Psoas muscle (tissue), 8 donors: Measurements from ENCODE around the gene NR5A2. TPM values are rescaled to one million over a fixed set of nuclear protein-coding genes. Genes with fewer than 3 reads are reported as not detected.

ENCODE experiments used
- ATAC-seq, 4 donors: fragments of 200-7000 bp; cut with Tn5 transposase; one replicate each; pipeline ENCODE4 v1.9.1; 2020; ENCODE audit warnings: moderate library complexity in 3 of 4, mild to moderate bottlenecking in 2 of 4
- DNase-seq, 2 donors: peaks; one replicate each; pipeline ENCODE4 v3.0.0-alpha.2; 2020
- H3K27ac ChIP-seq: fragments of 200-600 bp; one replicate; pipeline ENCODE4 v1.8.0; 2022
- H3K27me3 ChIP-seq, 3 donors: fragments of 200-600 bp in 1 of 3; one replicate each; pipeline versions ENCODE4 v1.6.1 to v1.8.0; 2013 to 2022; ENCODE audit warnings: low read length in 2 of 3, mild to moderate bottlenecking in 2 of 3, moderate library complexity in 1 of 3; ENCODE audit not compliant: insufficient read depth in 3 of 3
- H3K36me3 ChIP-seq, 2 donors: fragments of 200-600 bp in 1 of 2; one replicate each; pipeline versions ENCODE4 v1.6.1 to v1.8.0; 2013 to 2022; ENCODE audit warnings: low read depth in 1 of 2, mild to moderate bottlenecking in 1 of 2, moderate library complexity in 1 of 2; ENCODE audit not compliant: insufficient read depth in 1 of 2
- H3K4me1 ChIP-seq: fragments of 200-600 bp; one replicate; pipeline ENCODE4 v1.8.0; 2022
- H3K4me3 ChIP-seq: fragments of 200-600 bp; one replicate; pipeline ENCODE4 v1.8.0; 2022; ENCODE audit warnings: mild to moderate bottlenecking
- H3K9me3 ChIP-seq: fragments of 200-600 bp; one replicate; pipeline ENCODE4 v1.8.0; 2022
- WGBS, 3 donors: extraction: QIAGEN DNeasy Blood & Tissue Kit; methylation state at CpG; one replicate each; pipeline versions ENCODE4 v1.1.6 to v1.1.7; 2013; 5-methylcytosine and 5-hydroxymethylcytosine counted together
- intact Hi-C, 2 donors: fragments of 100-400 bp; cut with DNase I; formaldehyde crosslinking; loops; one replicate each; pipeline versions ENCODE4 v1.11.0 to v1.14.2; 2022
- polyA plus RNA-seq, 3 donors: library from polyadenylated mRNA; stranded (reverse); fragments of 200-250 nt; gene quantifications; one replicate each; pipeline ENCODE4 v1.2.3, GENCODE V29; 2013
- total RNA-seq, 4 donors: library from RNA; stranded (reverse); fragmentation: NEBNext Ultra II Directional in 2 of 4; extraction: Animal tissue kit (Norgen Biotek cat#: 25700) in 2 of 4; gene quantifications; one replicate each; pipeline versions ENCODE4 v1.2.1 to v1.2.4, GENCODE V29; 2021 to 2023
- TF ChIP-seq, protein P1 (sequence below): fragments of 200-600 bp; IDR thresholded peaks from one replicate; pipeline ENCODE4 v1.8.0; 2022; ENCODE audit warnings: antibody characterized with exemption
- donor health status: healthy with polysubstance abuse.
- donor health status: DM: no; HTN: no; CAD: no; lungs with moderate emphysema.
- donor health status: Bipolar disorder and iron deficiency.
- donor health status: healthy.
- donor health status: DM: yes; HTN: yes; CAD: no.
- donor health status: DM: no; HTN: no; CAD: no.
- donor health status: DM: no; HTN: no; CAD: no.
- donor health status: DM: yes; HTN: yes; CAD: no.

NR5A2 gene
- total and polyA plus RNA-seq, 7 donors: 0.27 to 1.2 (median 0.60) TPM

GRCh38 chr1:200133123-200133522, 105.6 kb downstream of the NR5A2 start:
- Histone ChIP-seq H3K27me3 (no peaks in the 10 kb centered on the region), H3K9me3 (no peaks in the 10 kb centered on the region), H3K36me3 (no peaks in the 10 kb centered on the region), H3K4me1 (no peaks in the 10 kb centered on the region), H3K4me3 (no peak overlapping the region), H3K27ac (no peak overlapping the region)
- TF ChIP-seq, protein P1, sequence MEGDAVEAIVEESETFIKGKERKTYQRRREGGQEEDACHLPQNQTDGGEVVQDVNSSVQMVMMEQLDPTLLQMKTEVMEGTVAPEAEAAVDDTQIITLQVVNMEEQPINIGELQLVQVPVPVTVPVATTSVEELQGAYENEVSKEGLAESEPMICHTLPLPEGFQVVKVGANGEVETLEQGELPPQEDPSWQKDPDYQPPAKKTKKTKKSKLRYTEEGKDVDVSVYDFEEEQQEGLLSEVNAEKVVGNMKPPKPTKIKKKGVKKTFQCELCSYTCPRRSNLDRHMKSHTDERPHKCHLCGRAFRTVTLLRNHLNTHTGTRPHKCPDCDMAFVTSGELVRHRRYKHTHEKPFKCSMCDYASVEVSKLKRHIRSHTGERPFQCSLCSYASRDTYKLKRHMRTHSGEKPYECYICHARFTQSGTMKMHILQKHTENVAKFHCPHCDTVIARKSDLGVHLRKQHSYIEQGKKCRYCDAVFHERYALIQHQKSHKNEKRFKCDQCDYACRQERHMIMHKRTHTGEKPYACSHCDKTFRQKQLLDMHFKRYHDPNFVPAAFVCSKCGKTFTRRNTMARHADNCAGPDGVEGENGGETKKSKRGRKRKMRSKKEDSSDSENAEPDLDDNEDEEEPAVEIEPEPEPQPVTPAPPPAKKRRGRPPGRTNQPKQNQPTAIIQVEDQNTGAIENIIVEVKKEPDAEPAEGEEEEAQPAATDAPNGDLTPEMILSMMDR: no peak
- intact Hi-C loops: loop anchor here (10.0 kb wide), 2 partner anchors 172 to 352 kb away; no protein-coding TSS in a partner anchor
- no peak for DNase-seq
- ATAC-seq: no peak
- WGBS, 3 donors: 77 to 86% (median 84%) methylated on average over 2 of the region's 2 CpGs

DNA sequence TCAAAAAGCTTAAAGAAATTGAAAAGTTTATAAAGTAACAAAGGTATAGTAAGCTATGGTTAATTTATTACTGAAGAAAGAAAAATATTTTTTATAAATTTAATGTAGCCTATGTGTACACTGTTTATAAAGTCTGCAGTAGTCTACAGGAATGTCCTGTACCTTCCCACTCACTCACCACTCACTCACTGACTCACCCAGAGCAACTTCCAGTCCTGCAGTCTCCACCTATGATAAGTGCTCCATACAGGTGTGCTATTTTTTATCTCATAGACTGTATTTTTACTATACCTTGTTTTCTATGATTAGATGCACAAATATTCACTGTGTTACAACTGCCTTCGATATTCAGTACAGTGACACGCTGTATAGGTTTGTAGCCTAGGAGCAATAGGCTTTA, 106.6 kb downstream of the NR5A2 start:
- no peak overlapping the region for H3K27ac ChIP-seq
- DNase-seq (no peak), ATAC-seq (no peak)
- H3K27me3 ChIP-seq: no peaks in the 10 kb centered on the region
- 94 to 95% (median 94%) methylated on average over 2 of the region's 2 CpGs for WGBS, 3 donors
- H3K36me3 ChIP-seq: no peaks in the 10 kb centered on the region
- TF ChIP-seq, protein P1: no peak
- no peaks in the 10 kb centered on the region for H3K4me1 ChIP-seq
- intact Hi-C loops: loop anchor here (10.0 kb wide), 2 partner anchors 171 to 351 kb away; no protein-coding TSS in a partner anchor
- H3K9me3 ChIP-seq: no peaks in the 10 kb centered on the region
- no peak overlapping the region for H3K4me3 ChIP-seq

- Histone ChIP-seq H3K4me3 (no peak overlapping the region), H3K27me3 (no peaks in the 10 kb centered on the region), H3K27ac (no peak overlapping the region), H3K9me3 (no peaks in the 10 kb centered on the region), H3K36me3 (no peaks in the 10 kb centered on the region), H3K4me1 (no peaks in the 10 kb centered on the region)
- DNase-seq (no peak), ATAC-seq (no peak)
- 89 to 94% (median 91%) methylated on average over 2 of the region's 2 CpGs for WGBS, 3 donors
- TF ChIP-seq, protein P1: no peak
- intact Hi-C loops: loop anchor here (10.0 kb wide), 2 partner anchors 168 to 348 kb away; no protein-coding TSS in a partner anchor
Measured at GRCh38 chr1:200136384-200136783, 108.9 kb downstream of the NR5A2 start.

DNA sequence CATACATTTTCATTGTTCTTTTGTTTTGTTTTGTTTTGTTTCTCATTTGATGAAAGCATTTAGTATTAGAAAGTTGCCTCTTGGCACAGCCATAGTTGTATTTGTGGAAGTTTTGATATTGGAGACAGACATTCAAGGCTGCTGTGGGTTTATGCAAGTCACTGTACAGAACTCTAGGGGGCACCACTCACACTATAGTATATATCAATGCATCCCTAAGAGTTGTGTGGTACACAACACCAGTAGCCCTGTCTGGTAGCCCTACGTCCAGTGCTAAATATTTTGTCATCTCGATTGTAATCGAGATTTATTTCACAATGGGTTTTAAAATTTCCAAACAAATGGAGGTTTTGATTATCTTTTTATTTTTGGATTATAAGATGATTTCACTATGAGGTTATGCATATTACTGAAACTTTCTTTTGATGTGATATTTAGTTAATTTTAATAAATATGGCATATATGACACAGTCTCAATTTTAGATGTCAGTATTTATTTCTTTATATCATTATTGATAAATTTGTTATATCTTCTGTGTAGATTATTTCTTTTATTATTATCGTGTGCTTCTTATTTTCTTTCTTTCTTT, 112.2 kb downstream of the NR5A2 start:
- Histone ChIP-seq H3K4me3 (no peak overlapping the region), H3K27ac (no peak overlapping the region), H3K36me3 (no peaks in the 10 kb centered on the region), H3K27me3 (no peaks in the 10 kb centered on the region), H3K9me3 (no peaks in the 10 kb centered on the region), H3K4me1 (no peaks in the 10 kb centered on the region)
- TF ChIP-seq, protein P1: peak; percentile 49
- no peak for DNase-seq
- intact Hi-C loops: loop anchor here (5.0 to 10.0 kb wide), 3 partner anchors 133 to 345 kb away; no protein-coding TSS in a partner anchor
- 77 to 78% (median 77%) methylated on average over 4 of the region's 4 CpGs for WGBS, 3 donors
- peak; percentile 67 to 80 (median 70) for ATAC-seq
